Posterior cingulate gyrus (tissue), 11 donors: ENCODE data around the gene APBA1.

Source experiments
- DNase-seq, 10 donors: peaks; one replicate each; pipeline versions ENCODE4 v3.0.0 to v3.0.0-alpha.2; 2020 to 2021; ENCODE audit warnings: mixed read lengths in 3 of 10
- intact Hi-C: fragments of 100-400 bp; cut with DNase I; formaldehyde crosslinking; loops from one replicate; pipeline ENCODE4 v1.15.1; 2023

APBA1 gene

GRCh38 chr9:69496846-69497450 is 175.2 kb downstream of the APBA1 start:
- no peak for DNase-seq
- intact Hi-C loops: no loop called here

GRCh38 chr9:69495296-69495695 is 176.9 kb downstream of the APBA1 start:
- no peak for DNase-seq
- intact Hi-C loops: no loop called here

DNA sequence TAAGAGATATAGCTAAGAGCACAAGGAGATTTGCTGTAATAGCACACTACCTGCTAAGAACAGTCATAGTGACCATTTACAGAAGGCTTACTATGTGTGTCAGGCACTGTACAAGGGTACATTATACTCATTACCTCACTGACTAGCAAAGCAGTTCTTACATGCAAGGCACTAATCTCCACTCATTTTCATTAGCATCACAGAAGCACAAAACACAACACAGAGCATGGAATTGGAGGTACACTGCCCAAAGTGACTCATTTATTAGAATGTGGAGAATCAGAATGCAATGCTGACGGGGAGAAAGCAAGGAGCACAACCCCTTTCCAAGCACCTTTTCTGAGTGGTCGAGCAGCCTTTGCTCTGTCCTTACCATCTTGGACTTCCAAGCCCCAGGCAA is 177.4 kb downstream of the APBA1 start:
- no peak for DNase-seq
- intact Hi-C loops: no loop called here

DNA sequence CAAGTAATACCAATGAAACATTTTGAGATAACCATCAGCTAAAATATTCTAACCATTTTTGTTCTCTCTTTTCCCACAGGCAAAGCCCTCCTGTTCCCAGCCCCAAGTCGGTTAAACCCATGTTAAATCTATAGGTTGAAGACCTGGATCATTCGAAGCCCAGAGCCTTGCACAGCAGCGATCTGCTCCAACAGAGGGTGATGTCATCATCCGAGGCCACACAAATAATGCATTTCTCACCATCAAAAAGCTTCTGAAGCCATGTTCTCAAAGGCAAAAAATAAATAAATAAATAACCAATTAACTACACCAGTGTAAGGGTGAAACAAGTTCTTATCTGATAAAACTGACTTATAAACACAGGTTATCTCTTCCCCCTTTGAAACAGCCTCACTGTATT is 178.0 kb downstream of the APBA1 start:
- intact Hi-C loops: no loop called here
- no peak for DNase-seq

GRCh38 chr9:69486498-69486897 is 185.7 kb downstream of the APBA1 start:
- no peak for DNase-seq
- intact Hi-C loops: no loop called here

DNA sequence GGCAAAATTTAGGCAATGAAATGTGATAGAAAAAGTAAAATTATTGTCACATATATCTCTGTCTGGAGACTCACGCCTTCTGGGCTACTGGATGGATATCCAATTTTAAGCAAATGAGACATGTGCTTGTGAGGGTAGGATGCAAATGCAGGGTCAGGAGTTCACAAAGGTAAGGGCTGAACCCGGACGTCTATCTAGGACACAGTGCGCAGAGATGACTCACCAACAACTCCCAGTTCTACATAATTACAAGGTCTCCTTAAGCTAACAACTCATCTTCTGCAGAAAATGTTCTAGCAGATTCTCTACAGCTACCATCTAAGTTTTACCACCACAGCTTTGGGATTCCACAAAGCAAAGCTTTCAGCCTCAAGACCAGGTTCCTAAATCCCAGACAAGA is 186.7 kb downstream of the APBA1 start:
- intact Hi-C loops: no loop called here
- DNase-seq: no peak

GRCh38 chr9:69483886-69484422 is 188.2 kb downstream of the APBA1 start:
- intact Hi-C loops: no loop called here
- DNase-seq: no peak

- DNase-seq: no peak
- intact Hi-C loops: no loop called here
Observed at GRCh38 chr9:69476797-69477196, 195.4 kb downstream of the APBA1 start.

DNA sequence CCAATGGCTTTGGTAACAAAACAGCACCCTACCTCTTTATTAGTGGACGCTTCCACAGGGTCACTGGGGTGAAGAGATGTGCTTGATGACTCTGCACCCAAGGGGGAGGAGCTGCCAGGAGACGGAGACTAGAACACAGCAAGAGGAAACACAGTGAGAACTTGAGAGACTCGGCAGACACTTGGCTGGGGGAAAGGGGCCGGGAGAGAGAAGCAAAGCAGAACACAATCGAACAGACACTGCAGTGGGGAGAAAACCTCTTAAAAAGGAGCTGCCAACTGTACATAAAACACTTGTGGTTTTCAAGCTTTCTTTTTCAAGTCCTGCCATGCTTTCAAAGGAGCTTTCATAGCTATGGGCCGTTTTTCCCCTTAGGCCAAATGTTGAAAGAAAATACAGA is 196.2 kb downstream of the APBA1 start:
- intact Hi-C loops: no loop called here
- DNase-seq: no peak

DNA sequence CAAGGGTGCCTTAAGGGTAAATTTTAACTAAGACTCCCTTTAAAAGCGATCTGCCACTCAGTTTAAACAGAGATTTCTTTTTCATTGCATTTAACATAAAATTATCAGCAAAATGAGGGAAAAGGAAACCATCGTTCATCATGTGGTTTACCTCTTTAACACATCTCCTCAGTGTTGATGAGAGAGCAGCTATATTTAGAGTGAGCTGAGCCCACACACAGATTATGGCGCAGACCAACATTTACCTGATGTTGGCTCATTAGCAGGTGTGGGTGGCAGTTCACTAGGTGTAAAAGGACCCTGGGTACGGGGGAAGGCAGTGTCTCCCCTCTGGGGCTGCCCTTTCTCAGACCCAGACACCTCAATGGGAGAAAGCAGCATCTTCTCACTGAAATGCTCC is 197.3 kb downstream of the APBA1 start:
- intact Hi-C loops: no loop called here

DNA sequence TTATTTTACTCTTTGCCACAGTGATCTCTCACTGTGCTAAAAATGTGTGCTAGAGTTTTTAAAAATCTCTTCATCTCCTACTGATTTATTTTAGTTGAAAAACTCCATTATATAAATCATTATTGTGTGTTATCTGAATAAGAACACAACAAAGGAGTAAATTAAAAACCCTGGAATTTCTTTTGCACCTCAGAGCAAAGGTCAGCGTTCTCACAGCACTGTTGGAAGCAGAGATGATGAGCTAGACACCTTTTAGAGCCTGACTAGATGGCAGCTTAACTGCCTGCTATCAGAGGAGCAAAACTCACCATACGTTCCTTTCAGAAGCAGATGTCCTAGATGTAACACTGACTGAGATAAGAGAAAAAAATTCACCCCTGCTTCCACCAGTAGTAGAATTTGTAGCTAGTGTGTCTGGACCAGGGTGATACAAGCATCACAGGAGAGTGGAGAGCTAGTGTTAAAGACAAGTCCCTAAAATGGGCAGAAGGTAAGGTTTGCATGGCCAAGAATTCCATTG is 200.0 kb downstream of the APBA1 start:
- intact Hi-C loops: no loop called here
- DNase-seq: no peak

More for the DNA sequence above, 197.3 kb downstream of the APBA1 start:
- no peak for DNase-seq

DNA sequence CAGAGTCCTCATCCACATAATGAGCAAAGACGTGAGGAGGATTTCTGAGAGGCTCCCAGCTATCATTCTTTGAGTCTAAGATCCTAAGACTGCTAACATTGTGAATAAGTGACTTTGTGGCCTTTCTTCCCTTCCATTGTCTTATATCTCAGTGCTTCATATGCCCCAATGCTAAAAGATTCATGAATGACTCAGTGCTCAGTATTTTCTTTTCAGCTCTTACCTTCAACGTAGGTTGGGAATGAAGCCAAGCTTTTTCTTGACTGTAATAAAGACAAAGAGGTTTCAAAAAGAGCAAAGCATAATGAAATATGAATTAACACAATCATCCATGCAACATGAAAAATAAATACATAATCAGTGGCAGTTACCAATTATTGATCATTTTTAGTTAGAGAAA is 200.7 kb downstream of the APBA1 start:
- intact Hi-C loops: no loop called here
- DNase-seq: no peak

DNA sequence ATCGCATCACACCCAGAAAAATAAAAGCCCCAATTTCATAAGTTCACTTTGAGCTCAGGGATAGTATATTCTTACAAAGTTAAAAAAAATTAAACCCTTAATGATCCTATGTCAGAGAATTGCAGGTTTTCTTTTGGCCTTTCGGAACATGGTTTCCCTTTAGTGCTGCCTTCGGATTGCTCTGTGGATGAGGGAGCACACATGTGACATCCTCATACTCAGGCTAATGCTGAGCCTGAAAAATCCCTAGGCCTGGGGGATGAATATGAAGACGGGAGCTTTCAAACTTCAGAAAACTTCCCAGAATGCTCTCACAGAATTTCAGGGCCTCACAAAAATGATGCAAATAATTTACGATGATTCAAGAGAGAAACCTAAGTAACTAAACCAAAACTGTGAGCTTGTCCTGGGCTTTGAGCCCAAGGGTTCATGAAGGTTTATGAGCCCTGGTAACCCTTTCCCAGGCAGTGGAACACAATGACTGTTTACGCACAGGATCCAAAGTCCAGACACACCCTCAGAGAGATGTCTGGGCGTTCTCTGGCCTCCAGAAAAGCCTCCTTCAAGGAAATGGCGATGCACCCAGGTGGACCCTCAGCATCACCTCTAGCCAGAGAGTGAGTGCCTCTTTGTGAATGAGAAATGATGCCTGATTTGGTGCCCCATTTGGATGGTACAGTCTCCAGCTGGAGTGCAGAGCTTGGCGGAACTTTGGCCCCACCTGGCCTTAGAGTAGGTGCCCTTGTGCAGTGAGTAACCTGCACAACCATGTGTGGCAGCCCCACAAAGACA is 201.8 kb downstream of the APBA1 start:
- intact Hi-C loops: no loop called here
- DNase-seq: no peak

DNA sequence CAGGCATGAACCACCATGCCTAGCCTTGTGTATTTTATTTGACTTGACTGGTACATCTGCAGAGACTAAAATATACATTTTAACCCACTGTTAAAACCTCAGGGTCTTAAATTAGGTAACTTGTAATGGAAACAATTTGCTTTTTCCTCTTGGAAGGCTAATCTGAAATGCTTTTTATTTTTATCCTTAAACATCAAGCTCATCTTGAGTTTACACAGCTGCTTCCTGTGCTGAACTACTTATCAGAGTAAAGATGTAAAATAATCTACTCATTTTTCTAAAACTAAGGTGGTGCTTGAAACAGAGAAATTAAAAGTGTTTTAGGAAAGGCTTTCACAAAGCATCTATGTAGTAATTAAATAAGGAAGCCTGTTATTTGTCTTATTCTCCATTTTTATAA is 203.0 kb downstream of the APBA1 start:
- no peak for DNase-seq
- intact Hi-C loops: no loop called here

DNA sequence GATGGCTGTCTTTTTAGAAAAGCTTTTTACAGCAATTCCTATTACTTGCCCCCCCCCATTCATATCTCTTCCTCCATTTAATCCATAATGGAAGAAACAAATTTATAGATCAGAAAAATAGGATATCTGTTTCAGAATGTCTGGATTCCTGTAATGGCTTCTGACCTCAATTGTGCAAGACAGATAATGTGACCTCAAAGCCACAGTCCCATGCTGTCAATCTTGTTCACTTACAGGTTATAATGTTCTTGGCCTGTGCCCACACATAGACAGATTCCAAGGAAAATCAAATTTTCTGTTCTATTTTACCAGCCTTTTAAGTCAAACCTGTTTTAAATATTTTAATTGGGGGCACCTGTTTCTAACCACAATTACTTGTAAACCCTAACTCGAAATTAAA is 203.8 kb downstream of the APBA1 start:
- intact Hi-C loops: no loop called here

DNA sequence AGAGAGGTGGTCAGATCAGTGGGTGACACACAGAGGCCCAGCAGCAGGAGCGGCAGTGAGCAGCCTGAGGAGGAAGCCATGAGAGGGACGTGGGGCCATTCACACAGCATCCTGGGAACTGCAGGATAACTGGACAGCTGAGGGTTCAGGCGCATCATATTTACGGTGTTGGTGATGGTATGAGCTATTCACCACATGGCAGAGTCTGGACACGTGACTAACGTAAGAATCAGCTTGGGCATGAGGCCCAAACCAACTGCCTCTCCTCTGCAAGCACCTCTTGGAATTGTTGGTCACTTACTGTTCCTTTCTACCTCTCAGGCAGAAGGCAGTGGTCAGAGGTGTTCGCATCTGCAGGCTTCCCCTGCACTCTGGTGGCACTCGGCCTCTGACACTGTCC is 206.0 kb downstream of the APBA1 start:
- no peak for DNase-seq
- intact Hi-C loops: no loop called here

More for the DNA sequence above, 203.8 kb downstream of the APBA1 start:
- no peak for DNase-seq

- DNase-seq: no peak
- intact Hi-C loops: no loop called here
Observed at GRCh38 chr9:69465473-69465872, 206.7 kb downstream of the APBA1 start.

GRCh38 chr9:69463497-69464068 is 208.6 kb downstream of the APBA1 start:
- DNase-seq: no peak
- intact Hi-C loops: no loop called here

- intact Hi-C loops: no loop called here
Observed at GRCh38 chr9:69462394-69462793, 209.8 kb downstream of the APBA1 start.

DNA sequence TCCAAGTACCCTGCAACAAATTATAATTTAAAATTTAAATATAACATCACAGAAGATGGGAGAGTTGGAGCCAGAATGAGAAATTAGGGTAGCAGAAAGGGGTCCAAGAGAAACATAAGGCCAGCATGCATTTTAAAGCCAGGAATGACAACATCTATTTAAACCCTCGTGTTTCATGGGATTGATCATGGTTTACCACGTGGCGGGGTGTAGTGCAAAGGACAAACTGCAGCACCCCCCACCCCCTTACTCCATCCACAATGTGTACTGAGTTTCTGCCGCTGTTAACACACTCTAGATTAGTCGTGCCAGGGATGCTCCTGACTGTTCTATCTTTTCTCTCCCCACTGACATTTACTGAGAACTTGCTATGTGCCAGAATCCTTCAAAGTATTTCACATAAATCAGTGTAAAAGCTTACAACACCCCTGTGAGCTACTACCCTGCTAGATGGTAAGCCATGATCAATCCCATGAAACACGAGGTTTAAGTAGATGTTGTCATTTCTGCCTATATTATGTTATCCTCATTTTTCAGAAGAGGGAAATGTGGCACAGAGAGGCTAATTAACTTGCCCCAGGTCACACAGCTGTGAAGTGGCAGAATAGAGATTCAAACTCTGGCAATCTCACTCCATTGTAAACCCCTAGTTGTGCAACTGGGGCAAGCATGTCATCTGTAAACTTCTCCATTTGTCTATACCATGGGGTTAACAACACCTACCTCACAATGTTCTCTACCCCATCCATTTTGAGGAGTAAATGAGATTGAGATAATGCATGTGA is 210.9 kb downstream of the APBA1 start:
- intact Hi-C loops: no loop called here
- DNase-seq: no peak

More at GRCh38 chr9:69462394-69462793, 209.8 kb downstream of the APBA1 start:
- no peak for DNase-seq

DNA sequence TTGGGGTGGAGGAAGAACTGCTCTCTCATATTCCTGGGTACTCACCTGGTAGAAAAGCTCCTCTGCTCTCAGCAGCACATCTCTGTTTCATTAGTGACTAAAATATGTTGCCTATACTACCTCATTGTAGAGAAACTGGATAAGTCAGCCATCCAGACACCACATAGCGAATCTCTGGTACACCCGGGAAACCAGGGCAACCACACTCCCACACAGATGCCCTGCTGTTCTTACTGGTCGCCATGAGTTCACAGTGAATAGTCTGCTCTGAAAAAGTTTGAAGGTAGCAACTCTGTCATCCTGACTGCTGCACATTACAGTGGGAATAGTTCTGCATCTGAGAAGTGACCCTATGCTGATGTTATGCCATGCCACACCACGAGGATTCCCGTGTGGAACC is 212.2 kb downstream of the APBA1 start:
- intact Hi-C loops: no loop called here
- DNase-seq: no peak
